ENCODE measurements around the gene VTI1A. TPM values are rescaled to one million over a fixed set of nuclear protein-coding genes. Genes with fewer than 3 reads are reported as not detected.

Gene VTI1A
- total and polyA plus RNA-seq, 4 donors: 5.5 to 26.9 (median 13.1) TPM

DNA sequence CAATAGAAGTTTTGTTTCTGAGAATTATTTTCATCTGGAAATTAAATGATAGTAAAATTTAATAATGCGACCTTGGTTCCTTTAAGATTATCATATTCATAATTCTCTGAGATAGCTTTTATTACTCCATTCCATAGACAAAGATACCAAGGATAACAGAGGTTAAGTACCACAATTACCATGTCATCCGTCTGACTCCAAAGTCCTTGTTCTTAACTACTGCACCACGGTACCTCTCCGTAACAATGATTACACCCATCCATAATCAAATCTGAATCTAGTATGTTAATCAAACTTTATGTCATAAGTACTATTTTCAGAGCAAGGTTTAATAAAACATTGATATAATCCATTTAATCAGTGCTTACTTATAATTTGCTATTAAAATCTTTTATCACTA is 8.7 kb upstream of the VTI1A start:
- H3K36me3 ChIP-seq (ENCODE audit: control insufficient read depth in 4 of 4, insufficient read depth in 3 of 4, low read depth in 1 of 4, low read length in 3 of 4): peaks cover 6 to 47% (median 28%) of the 10 kb centered on the region in 4 donors
- H3K4me3 ChIP-seq (ENCODE audit: low read depth in 1 of 3, low read length in 3 of 3): no peak overlapping the region
- WGBS: 94% methylated on average over 4 of the region's 4 CpGs
- H3K27ac ChIP-seq (ENCODE audit: low read depth in 1 of 2, low read length in 2 of 2): no peak overlapping the region
- no peaks in the 10 kb centered on the region for H3K4me1 ChIP-seq (ENCODE audit: control insufficient read depth in 4 of 4, insufficient read depth in 4 of 4, low read length in 3 of 4)
- no peak for DNase-seq (ENCODE audit: low spot score)
- H3K27me3 ChIP-seq (ENCODE audit: control insufficient read depth in 4 of 4, insufficient read depth in 4 of 4, low read length in 3 of 4): no peaks in the 10 kb centered on the region
- no peaks in the 10 kb centered on the region for H3K9me3 ChIP-seq (ENCODE audit: control insufficient read depth in 4 of 4, low read length in 3 of 4)
- TF ChIP-seq EGR1 (IDR thresholded peaks at IDR 0.05; ENCODE audit: low read depth in 2 of 2) (no peak), GABPA (IDR thresholded peaks at IDR 0.05 in 1 of 2, conservative IDR thresholded peaks at IDR 0.05 in 1 of 2) (no peak), HNF4A (conservative IDR thresholded peaks at IDR 0.05) (no peak)
- TF ChIP-seq, protein P1, sequence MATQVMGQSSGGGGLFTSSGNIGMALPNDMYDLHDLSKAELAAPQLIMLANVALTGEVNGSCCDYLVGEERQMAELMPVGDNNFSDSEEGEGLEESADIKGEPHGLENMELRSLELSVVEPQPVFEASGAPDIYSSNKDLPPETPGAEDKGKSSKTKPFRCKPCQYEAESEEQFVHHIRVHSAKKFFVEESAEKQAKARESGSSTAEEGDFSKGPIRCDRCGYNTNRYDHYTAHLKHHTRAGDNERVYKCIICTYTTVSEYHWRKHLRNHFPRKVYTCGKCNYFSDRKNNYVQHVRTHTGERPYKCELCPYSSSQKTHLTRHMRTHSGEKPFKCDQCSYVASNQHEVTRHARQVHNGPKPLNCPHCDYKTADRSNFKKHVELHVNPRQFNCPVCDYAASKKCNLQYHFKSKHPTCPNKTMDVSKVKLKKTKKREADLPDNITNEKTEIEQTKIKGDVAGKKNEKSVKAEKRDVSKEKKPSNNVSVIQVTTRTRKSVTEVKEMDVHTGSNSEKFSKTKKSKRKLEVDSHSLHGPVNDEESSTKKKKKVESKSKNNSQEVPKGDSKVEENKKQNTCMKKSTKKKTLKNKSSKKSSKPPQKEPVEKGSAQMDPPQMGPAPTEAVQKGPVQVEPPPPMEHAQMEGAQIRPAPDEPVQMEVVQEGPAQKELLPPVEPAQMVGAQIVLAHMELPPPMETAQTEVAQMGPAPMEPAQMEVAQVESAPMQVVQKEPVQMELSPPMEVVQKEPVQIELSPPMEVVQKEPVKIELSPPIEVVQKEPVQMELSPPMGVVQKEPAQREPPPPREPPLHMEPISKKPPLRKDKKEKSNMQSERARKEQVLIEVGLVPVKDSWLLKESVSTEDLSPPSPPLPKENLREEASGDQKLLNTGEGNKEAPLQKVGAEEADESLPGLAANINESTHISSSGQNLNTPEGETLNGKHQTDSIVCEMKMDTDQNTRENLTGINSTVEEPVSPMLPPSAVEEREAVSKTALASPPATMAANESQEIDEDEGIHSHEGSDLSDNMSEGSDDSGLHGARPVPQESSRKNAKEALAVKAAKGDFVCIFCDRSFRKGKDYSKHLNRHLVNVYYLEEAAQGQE (IDR thresholded peaks at IDR 0.05): no peak
- H3K9ac ChIP-seq (ENCODE audit: low read depth in 1 of 2, low read length in 2 of 2): no peak overlapping the region

DNA sequence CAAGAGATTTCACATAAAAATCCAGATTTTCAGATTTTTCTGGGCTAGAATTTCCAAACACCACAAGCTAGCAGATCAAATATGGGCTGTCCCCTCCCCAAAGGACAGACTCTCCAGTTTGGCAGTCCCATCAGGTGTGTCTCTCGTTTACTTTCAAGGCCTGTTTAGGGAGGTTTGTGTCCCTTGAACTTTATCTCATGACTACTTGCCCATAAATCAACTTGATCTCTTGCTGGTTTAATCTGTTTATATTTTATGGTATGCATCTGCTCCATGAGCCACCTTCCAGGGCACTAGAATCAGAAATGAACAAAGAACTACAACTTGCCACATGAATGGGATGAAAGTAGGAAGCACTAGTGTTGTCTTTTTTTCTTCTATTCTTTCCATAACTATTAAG is 5.5 kb upstream of the VTI1A start:
- no peak for DNase-seq (ENCODE audit: low spot score)
- H3K36me3 ChIP-seq (ENCODE audit: control insufficient read depth in 4 of 4, insufficient read depth in 3 of 4, low read depth in 1 of 4, low read length in 3 of 4): peaks cover 3 to 47% (median 31%) of the 10 kb centered on the region in 4 donors
- H3K27me3 ChIP-seq (ENCODE audit: control insufficient read depth in 4 of 4, insufficient read depth in 4 of 4, low read length in 3 of 4): no peaks in the 10 kb centered on the region
- H3K9ac ChIP-seq (ENCODE audit: low read depth in 1 of 2, low read length in 2 of 2): no peak overlapping the region
- TF ChIP-seq, protein P2, sequence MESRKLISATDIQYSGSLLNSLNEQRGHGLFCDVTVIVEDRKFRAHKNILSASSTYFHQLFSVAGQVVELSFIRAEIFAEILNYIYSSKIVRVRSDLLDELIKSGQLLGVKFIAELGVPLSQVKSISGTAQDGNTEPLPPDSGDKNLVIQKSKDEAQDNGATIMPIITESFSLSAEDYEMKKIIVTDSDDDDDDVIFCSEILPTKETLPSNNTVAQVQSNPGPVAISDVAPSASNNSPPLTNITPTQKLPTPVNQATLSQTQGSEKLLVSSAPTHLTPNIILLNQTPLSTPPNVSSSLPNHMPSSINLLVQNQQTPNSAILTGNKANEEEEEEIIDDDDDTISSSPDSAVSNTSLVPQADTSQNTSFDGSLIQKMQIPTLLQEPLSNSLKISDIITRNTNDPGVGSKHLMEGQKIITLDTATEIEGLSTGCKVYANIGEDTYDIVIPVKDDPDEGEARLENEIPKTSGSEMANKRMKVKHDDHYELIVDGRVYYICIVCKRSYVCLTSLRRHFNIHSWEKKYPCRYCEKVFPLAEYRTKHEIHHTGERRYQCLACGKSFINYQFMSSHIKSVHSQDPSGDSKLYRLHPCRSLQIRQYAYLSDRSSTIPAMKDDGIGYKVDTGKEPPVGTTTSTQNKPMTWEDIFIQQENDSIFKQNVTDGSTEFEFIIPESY (IDR thresholded peaks at IDR 0.05): no peak
- TF ChIP-seq FOXA2 (IDR thresholded peaks at IDR 0.05): no peak
- TF ChIP-seq, protein P3, sequence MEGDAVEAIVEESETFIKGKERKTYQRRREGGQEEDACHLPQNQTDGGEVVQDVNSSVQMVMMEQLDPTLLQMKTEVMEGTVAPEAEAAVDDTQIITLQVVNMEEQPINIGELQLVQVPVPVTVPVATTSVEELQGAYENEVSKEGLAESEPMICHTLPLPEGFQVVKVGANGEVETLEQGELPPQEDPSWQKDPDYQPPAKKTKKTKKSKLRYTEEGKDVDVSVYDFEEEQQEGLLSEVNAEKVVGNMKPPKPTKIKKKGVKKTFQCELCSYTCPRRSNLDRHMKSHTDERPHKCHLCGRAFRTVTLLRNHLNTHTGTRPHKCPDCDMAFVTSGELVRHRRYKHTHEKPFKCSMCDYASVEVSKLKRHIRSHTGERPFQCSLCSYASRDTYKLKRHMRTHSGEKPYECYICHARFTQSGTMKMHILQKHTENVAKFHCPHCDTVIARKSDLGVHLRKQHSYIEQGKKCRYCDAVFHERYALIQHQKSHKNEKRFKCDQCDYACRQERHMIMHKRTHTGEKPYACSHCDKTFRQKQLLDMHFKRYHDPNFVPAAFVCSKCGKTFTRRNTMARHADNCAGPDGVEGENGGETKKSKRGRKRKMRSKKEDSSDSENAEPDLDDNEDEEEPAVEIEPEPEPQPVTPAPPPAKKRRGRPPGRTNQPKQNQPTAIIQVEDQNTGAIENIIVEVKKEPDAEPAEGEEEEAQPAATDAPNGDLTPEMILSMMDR (IDR thresholded peaks at IDR 0.05; ENCODE audit: low read depth, low read length, missing input control): no peak
- no peak for TF ChIP-seq YY1 (IDR thresholded peaks at IDR 0.05)
- TF ChIP-seq HNF4A (conservative IDR thresholded peaks at IDR 0.05): no peak
- TF ChIP-seq NR2F2 (IDR thresholded peaks at IDR 0.05): no peak
- TF ChIP-seq RAD21 (IDR thresholded peaks at IDR 0.05): no peak
- TF ChIP-seq EGR1 (IDR thresholded peaks at IDR 0.05; ENCODE audit: low read depth in 2 of 2): no peak
- TF ChIP-seq SP1 (IDR thresholded peaks at IDR 0.05): no peak
- no peak for TF ChIP-seq FOXA1 (IDR thresholded peaks at IDR 0.05)
- no peak for TF ChIP-seq GABPA (IDR thresholded peaks at IDR 0.05 in 1 of 2, conservative IDR thresholded peaks at IDR 0.05 in 1 of 2)
- TF ChIP-seq JUND (IDR thresholded peaks at IDR 0.05): no peak
- TF ChIP-seq RXRA (IDR thresholded peaks at IDR 0.05): no peak
- TF ChIP-seq, protein P4, sequence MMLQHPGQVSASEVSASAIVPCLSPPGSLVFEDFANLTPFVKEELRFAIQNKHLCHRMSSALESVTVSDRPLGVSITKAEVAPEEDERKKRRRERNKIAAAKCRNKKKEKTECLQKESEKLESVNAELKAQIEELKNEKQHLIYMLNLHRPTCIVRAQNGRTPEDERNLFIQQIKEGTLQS (IDR thresholded peaks at IDR 0.05): no peak
- TF ChIP-seq, protein P1 (IDR thresholded peaks at IDR 0.05): no peak
- TF ChIP-seq HNF4G (IDR thresholded peaks at IDR 0.05): no peak
- TF ChIP-seq TAF1 (conservative IDR thresholded peaks at IDR 0.05): no peak
- H3K27ac ChIP-seq (ENCODE audit: low read depth in 1 of 2, low read length in 2 of 2): no peak overlapping the region
- H3K4me3 ChIP-seq (ENCODE audit: low read depth in 1 of 3, low read length in 3 of 3): no peak overlapping the region
- H3K9me3 ChIP-seq (ENCODE audit: control insufficient read depth in 4 of 4, low read length in 3 of 4): no peaks in the 10 kb centered on the region
- H3K4me1 ChIP-seq (ENCODE audit: control insufficient read depth in 4 of 4, insufficient read depth in 4 of 4, low read length in 3 of 4): peaks cover 0 to 12% (median 9%) of the 10 kb centered on the region in 4 donors
- 66% methylated on average over 1 of the region's 1 CpG for WGBS

Data from liver (tissue), 9 donors.